WERI-Rb-1 (cell line): ENCODE results near the gene SMAD4.
"Not testable (repeated sequence)": the region's sequence is repeated elsewhere in the genome, so short reads cannot be mapped to it uniquely, and the experiment has no call there.

Experiments used
- DNase-seq: peaks from one replicate; pipeline ENCODE4 v3.0.0-alpha.2; 2020
- H3K27ac ChIP-seq: fragments of 250-450 bp; sonication (Bioruptor Pico); 2 replicates; pipeline ENCODE4 v1.5.1; 2020; ENCODE audit warnings: mild to moderate bottlenecking, moderate library complexity
- H3K27me3 ChIP-seq: fragments of 250-450 bp; sonication (Bioruptor Pico); 2 replicates; pipeline ENCODE4 v1.5.1; 2021; ENCODE audit warnings: mild to moderate bottlenecking, low read depth, moderate library complexity; ENCODE audit not compliant: insufficient read depth, severe bottlenecking
- H3K36me3 ChIP-seq: fragments of 250-450 bp; sonication (Bioruptor Pico); 2 replicates; pipeline ENCODE4 v1.5.1; 2020; ENCODE audit warnings: mild to moderate bottlenecking, moderate library complexity
- H3K4me3 ChIP-seq: 2 replicates; pipeline ENCODE4 v1.5.1; 2011; ENCODE audit warnings: low read depth, mild to moderate bottlenecking, control low read depth, low read length
- H3K9me3 ChIP-seq: fragments of 250-450 bp; sonication (Bioruptor Pico); 2 replicates; pipeline ENCODE4 v1.5.1; 2021; ENCODE audit warnings: mild to moderate bottlenecking, moderate library complexity; ENCODE audit not compliant: severe bottlenecking
- CTCF ChIP-seq: IDR thresholded peaks from 2 replicates; pipeline ENCODE4 v1.5.1; 2011; ENCODE audit warnings: low read depth, mild to moderate bottlenecking, control low read depth, inconsistent platforms, low read length

Gene SMAD4

GRCh38 chr18:51119976-51120375 is 90.0 kb downstream of the SMAD4 start:
- not testable (repeated sequence) for H3K4me3 ChIP-seq, H3K27ac ChIP-seq, H3K27me3 ChIP-seq, DNase-seq, H3K36me3 ChIP-seq
- peaks cover 16% of the 10 kb centered on the region for H3K9me3 ChIP-seq

GRCh38 chr18:51120809-51121596 is 91.0 kb downstream of the SMAD4 start:
- no peaks in the 10 kb centered on the region for H3K36me3 ChIP-seq
- H3K27ac ChIP-seq = no peak overlapping the region
- no peak for DNase-seq
- no peaks in the 10 kb centered on the region for H3K27me3 ChIP-seq
- TF ChIP-seq CTCF = no peak
- H3K4me3 ChIP-seq = no peak overlapping the region
- peaks cover 16% of the 10 kb centered on the region for H3K9me3 ChIP-seq

GRCh38 chr18:51121597-51121857 is 91.5 kb downstream of the SMAD4 start:
- no peak for DNase-seq
- H3K27ac ChIP-seq = no peak overlapping the region
- no peaks in the 10 kb centered on the region for H3K27me3 ChIP-seq
- H3K9me3 ChIP-seq = peaks cover 16% of the 10 kb centered on the region
- H3K4me3 ChIP-seq = no peak overlapping the region
- no peaks in the 10 kb centered on the region for H3K36me3 ChIP-seq
- TF ChIP-seq CTCF = no peak

- H3K27ac ChIP-seq = no peak overlapping the region
These were observed 92.4 kb downstream of the SMAD4 start for GRCh38 chr18:51122266-51123045.

GRCh38 chr18:51123046-51123395 is 93.0 kb downstream of the SMAD4 start:
- TF ChIP-seq CTCF = no peak
- H3K27ac ChIP-seq = no peak overlapping the region
- DNase-seq = no peak
- no peaks in the 10 kb centered on the region for H3K27me3 ChIP-seq
- H3K36me3 ChIP-seq = no peaks in the 10 kb centered on the region
- H3K4me3 ChIP-seq = no peak overlapping the region
- H3K9me3 ChIP-seq = peaks cover 10% of the 10 kb centered on the region

More at GRCh38 chr18:51122266-51123045, 92.4 kb downstream of the SMAD4 start:
- no peaks in the 10 kb centered on the region for H3K36me3 ChIP-seq
- no peaks in the 10 kb centered on the region for H3K27me3 ChIP-seq
- TF ChIP-seq CTCF = no peak
- peaks cover 16% of the 10 kb centered on the region for H3K9me3 ChIP-seq
- H3K4me3 ChIP-seq = no peak overlapping the region
- DNase-seq = no peak

- no peaks in the 10 kb centered on the region for H3K27me3 ChIP-seq
- no peak for TF ChIP-seq CTCF
- H3K9me3 ChIP-seq = peaks cover 9% of the 10 kb centered on the region
- H3K4me3 ChIP-seq = no peak overlapping the region
- DNase-seq = no peak
- no peaks in the 10 kb centered on the region for H3K36me3 ChIP-seq
- no peak overlapping the region for H3K27ac ChIP-seq
These were observed 93.5 kb downstream of the SMAD4 start for GRCh38 chr18:51123481-51123880.
